Testis (tissue), 5 donors: ENCODE results near the gene VIL1. TPM values are rescaled to one million over a fixed set of nuclear protein-coding genes. Genes with fewer than 3 reads are reported as not detected.

ENCODE experiments used
- DNase-seq: peaks from one replicate; pipeline ENCODE4 v3.0.0-alpha.2; 2019
- H3K27ac ChIP-seq, 2 donors: fragments of 200-600 bp; sonication (generic); one replicate each; pipeline ENCODE4 v1.5.1; 2019
- H3K27me3 ChIP-seq: fragments of 200-600 bp; sonication (generic); one replicate; pipeline ENCODE4 v1.5.1; 2019
- H3K36me3 ChIP-seq: fragments of 200-600 bp; sonication (generic); one replicate; pipeline ENCODE4 v1.5.1; 2017; ENCODE audit warnings: low read depth; ENCODE audit errors: missing control alignments
- H3K4me1 ChIP-seq: fragments of 200-600 bp; sonication (generic); one replicate; pipeline ENCODE4 v1.5.1; 2019
- H3K4me3 ChIP-seq, 2 donors: fragments of 200-600 bp; sonication (generic); one replicate each; pipeline ENCODE4 v1.5.1; 2017 to 2019
- H3K9me3 ChIP-seq: fragments of 200-600 bp; sonication (generic); one replicate; pipeline ENCODE4 v1.5.1; 2017
- POLR2A ChIP-seq: fragments of 450-650 bp; IDR thresholded peaks from one replicate; pipeline ENCODE4 v1.6.1; 2017; ENCODE audit warnings: antibody characterized with exemption, mild to moderate bottlenecking, moderate library complexity
- WGBS, 2 donors: methylation state at CpG; one replicate each; pipeline ENCODE4 v1.1.5; 2018; 5-methylcytosine and 5-hydroxymethylcytosine counted together
- intact Hi-C: fragments of 100-400 bp; cut with DNase I; formaldehyde crosslinking; loops from one replicate; pipeline ENCODE4 v1.15.1; 2023; ENCODE audit warnings: low total_unique reads
- long read RNA-seq, 2 donors: transcript quantifications; one replicate each; lab custom pipeline, GENCODE V29; 2026
- polyA plus RNA-seq: library from polyadenylated mRNA; stranded (reverse); fragments of 350-450 nt; fragmentation: Illumina TruSeq; extraction: RNeasy Lipid Tissue Mini Kit (QIAGEN cat#74804); gene quantifications from one replicate; pipeline ENCODE4 v1.2.3, GENCODE V29; 2014; ENCODE audit warnings: low read depth, low replicate concordance; ENCODE audit not compliant: insufficient read depth
- total RNA-seq, 2 donors: library from RNA; depleted of rRNA; stranded (reverse); fragments of >200 nt; gene quantifications; one replicate each; pipeline ENCODE4 v1.2.3, GENCODE V29; 2016
- TF ChIP-seq, protein P1 (sequence below), 3 experiments: fragments of 450-650 bp in 2 of 3; fragments of 200-600 bp in 1 of 3; sonication (generic) in 1 of 3; IDR thresholded peaks; one replicate each; pipeline ENCODE4 v1.5.1; 2016 to 2019; ENCODE audit warnings: antibody characterized with exemption in 3 of 3, mild to moderate bottlenecking in 2 of 3, moderate library complexity in 1 of 3

Gene VIL1
- total RNA-seq (under 1 TPM; 0.50 to 0.71 TPM), polyA plus RNA-seq (1.6 TPM)
- long read RNA-seq, donor 1: 0 reads
- long read RNA-seq, donor 2: 0 reads

DNA sequence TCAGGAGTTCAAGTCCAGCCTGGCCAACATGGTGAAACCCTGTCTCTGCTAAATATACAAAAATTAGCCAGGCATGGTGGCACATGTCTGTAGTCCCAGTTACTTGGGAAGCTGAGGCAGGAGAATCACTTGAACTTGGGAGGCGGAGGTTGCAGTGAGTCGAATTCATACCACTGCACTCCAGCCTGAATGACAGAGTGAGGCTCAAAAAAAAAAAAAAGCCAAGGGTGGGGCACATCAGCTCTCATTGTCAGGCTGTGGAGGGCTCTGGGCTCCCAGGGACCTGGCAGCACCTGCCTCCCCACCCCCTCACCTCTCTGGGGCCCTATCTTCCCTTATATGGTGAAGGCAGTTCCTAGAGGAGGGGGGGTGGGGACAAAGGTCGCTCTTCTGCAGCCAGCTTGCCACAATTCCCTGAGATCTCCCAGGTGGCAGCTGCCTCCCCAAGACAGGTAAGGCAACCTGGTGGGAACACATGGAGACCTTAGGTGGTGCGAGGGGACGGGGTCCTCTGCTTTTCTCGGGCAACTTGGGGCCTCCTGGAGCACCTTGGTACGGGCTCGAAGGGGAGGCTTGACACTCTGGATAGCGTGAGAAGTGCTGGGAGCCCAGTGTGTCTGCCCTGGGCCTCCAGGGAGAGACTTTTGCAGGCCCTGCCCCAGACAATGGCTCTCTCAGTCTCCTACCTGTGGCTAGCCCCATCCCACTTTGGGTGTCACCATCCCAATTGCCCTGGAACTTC is at the start of gene VIL1:
Gene VIL1 (plus strand): TSS at position 407 of the 742 bp plus-strand sequence. CDS start 4,656 bp downstream, outside the sequence.
- H3K9me3 ChIP-seq: no peaks in the 10 kb centered on the region
- WGBS, 2 donors: 92 to 100% methylated on average over 6 to 9 of the region's 9 CpGs
- no peaks in the 10 kb centered on the region for H3K4me1 ChIP-seq
- no peaks in the 10 kb centered on the region for H3K27me3 ChIP-seq
- no peaks in the 10 kb centered on the region for H3K36me3 ChIP-seq
- DNase-seq: no peak
- no peak within 1 kb of the TSS for H3K4me3 ChIP-seq
- no peak within 1 kb of the TSS for H3K27ac ChIP-seq
- intact Hi-C loops: no loop called here
- TF ChIP-seq, protein P1, sequence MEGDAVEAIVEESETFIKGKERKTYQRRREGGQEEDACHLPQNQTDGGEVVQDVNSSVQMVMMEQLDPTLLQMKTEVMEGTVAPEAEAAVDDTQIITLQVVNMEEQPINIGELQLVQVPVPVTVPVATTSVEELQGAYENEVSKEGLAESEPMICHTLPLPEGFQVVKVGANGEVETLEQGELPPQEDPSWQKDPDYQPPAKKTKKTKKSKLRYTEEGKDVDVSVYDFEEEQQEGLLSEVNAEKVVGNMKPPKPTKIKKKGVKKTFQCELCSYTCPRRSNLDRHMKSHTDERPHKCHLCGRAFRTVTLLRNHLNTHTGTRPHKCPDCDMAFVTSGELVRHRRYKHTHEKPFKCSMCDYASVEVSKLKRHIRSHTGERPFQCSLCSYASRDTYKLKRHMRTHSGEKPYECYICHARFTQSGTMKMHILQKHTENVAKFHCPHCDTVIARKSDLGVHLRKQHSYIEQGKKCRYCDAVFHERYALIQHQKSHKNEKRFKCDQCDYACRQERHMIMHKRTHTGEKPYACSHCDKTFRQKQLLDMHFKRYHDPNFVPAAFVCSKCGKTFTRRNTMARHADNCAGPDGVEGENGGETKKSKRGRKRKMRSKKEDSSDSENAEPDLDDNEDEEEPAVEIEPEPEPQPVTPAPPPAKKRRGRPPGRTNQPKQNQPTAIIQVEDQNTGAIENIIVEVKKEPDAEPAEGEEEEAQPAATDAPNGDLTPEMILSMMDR (IDR thresholded peaks at IDR 0.05): no peak
- no peak for TF ChIP-seq POLR2A

DNA sequence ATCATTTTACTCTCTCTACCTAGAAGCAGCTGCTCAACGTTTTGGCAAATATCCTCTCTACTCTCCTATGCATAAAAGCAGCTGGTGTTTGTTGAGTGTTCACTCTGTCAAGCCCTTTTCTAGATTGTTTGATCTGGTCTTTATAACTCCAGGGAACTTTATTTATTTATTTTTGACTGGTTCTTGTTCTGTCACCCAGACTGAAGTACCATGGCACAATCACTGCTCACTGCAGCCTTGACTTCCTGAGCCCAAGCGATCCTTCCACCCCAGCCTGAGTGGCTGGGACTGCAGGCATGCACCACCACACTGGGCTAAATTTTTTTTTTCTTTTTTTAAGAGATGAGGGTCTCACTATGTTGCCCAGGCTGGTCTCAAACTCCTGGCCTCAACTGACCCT is 49.6 kb upstream of the VIL1 start:
- WGBS, 2 donors: 37 to 48% methylated on average over 2 of the region's 2 CpGs
- no peaks in the 10 kb centered on the region for H3K36me3 ChIP-seq
- H3K27ac ChIP-seq: peak overlapping the region in 1 of 2 donors; percentile 94
- H3K27me3 ChIP-seq: no peaks in the 10 kb centered on the region
- no peak for DNase-seq
- intact Hi-C loops: no loop called here
- H3K4me3 ChIP-seq: no peak overlapping the region
- no peaks in the 10 kb centered on the region for H3K4me1 ChIP-seq
- TF ChIP-seq, protein P1 (IDR thresholded peaks at IDR 0.05): no peak
- TF ChIP-seq POLR2A: no peak
- H3K9me3 ChIP-seq: no peaks in the 10 kb centered on the region

DNA sequence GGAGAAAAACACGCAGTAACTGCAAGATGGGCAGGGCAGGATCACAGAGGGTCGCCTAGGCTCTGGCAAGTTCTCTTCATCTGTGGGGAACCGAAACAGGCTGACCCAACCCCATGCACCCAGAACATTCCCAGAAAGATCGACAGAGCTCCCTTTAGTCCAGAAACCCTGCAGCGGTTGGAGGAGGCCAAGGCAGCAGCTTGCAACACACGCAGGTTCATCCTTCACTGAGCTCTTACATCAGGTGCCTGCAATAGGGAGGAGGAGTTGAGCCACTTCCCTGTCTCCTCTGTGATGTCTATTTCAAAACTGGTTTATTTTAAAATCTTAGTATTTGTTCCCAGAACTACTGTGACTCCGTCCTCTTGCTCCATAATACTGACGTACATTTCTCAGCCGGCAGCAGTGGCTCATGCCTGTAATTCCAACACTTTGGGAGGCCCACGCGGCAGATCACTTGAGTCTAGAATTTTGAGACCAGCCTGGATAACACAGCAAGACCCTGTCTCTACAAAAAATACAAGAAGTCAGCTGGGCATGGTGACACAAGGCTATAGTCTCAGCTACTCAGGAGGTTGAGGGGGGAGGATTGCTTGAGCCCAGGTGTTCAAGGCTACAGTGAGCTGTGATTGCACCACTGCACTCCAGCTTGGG is 48.4 kb upstream of the VIL1 start:
- 72 to 75% methylated on average over 11 of the region's 11 CpGs for WGBS, 2 donors
- Histone ChIP-seq H3K4me3 (no peak overlapping the region), H3K4me1 (no peaks in the 10 kb centered on the region), H3K36me3 (no peaks in the 10 kb centered on the region), H3K27ac (peak overlapping the region in 1 of 2 donors; percentile 94), H3K27me3 (no peaks in the 10 kb centered on the region), H3K9me3 (no peaks in the 10 kb centered on the region)
- peak; percentile 47 for DNase-seq
- intact Hi-C loops: no loop called here
- no peak for TF ChIP-seq POLR2A
- TF ChIP-seq, protein P1 (IDR thresholded peaks at IDR 0.05): no peak

DNA sequence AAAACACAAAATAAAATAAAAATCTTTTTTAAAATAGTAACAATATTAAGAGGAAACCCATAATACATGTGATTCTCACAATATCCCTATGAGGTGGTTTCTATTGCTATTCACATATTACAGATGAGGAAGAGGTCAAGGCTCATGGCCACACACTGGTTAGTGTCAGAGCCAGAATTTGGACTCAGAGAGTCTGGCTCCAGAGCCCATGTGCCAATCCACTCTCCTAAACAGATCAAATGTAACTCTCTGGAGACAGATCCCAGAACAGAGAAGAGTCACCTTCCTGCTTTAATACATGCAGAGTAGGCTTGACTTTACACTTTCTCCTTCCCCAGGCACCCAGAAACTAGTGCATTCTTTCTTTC is 47.0 kb upstream of the VIL1 start:
- H3K9me3 ChIP-seq: no peaks in the 10 kb centered on the region

More for the DNA sequence above, 47.0 kb upstream of the VIL1 start:
- Histone ChIP-seq H3K27ac (no peak overlapping the region), H3K36me3 (no peaks in the 10 kb centered on the region), H3K4me1 (no peaks in the 10 kb centered on the region), H3K4me3 (no peak overlapping the region), H3K27me3 (no peaks in the 10 kb centered on the region)
- DNase-seq: no peak
- intact Hi-C loops: no loop called here
- TF ChIP-seq, protein P1 (IDR thresholded peaks at IDR 0.05): no peak
- no peak for TF ChIP-seq POLR2A
